Endometrial microvascular endothelial cells (primary cell): ENCODE data around the gene RARS2. TPM values are rescaled to one million over a fixed set of nuclear protein-coding genes. Genes with fewer than 3 reads are reported as not detected.

ENCODE experiments used
- total RNA-seq: library from RNA; depleted of rRNA; stranded (reverse); fragments of >200 nt; gene quantifications from one replicate; pipeline ENCODE4 v1.2.3, GENCODE V29; 2015; ENCODE audit errors: inconsistent ontology term

RARS2 gene
- total RNA-seq, 1 donor from 2014 or later: 26.7 TPM

Other genes starting within 250 kb of the RARS2 start
- 0.19 TPM for gene C6orf163, start 245.2 kb downstream of the RARS2 start, total RNA-seq
- gene CFAP206, start 182.0 kb downstream of the RARS2 start, total RNA-seq: not detected
- 11.9 TPM for gene SLC35A1, start 117.0 kb downstream of the RARS2 start, total RNA-seq
- gene ORC3, start 148 bp upstream of the RARS2 start, total RNA-seq: 21.6 TPM
- gene AKIRIN2, start 112.2 kb upstream of the RARS2 start, total RNA-seq: 23.5 TPM